Measurements from ENCODE around the gene PLD1.

PLD1 gene

GRCh38 chr3:171687581-171687980, 122.7 kb downstream of the PLD1 start:
- no peak for DNase-seq (ENCODE audit: low read depth in 1 of 2, low spot score in 1 of 2)
- no peak overlapping the region for H3K27ac ChIP-seq (replicated peaks)
- no peak for TF ChIP-seq SPI1 (IDR thresholded peaks at IDR 0.05; ENCODE audit: borderline replicate concordance, low read depth)
- TF ChIP-seq, protein P1, sequence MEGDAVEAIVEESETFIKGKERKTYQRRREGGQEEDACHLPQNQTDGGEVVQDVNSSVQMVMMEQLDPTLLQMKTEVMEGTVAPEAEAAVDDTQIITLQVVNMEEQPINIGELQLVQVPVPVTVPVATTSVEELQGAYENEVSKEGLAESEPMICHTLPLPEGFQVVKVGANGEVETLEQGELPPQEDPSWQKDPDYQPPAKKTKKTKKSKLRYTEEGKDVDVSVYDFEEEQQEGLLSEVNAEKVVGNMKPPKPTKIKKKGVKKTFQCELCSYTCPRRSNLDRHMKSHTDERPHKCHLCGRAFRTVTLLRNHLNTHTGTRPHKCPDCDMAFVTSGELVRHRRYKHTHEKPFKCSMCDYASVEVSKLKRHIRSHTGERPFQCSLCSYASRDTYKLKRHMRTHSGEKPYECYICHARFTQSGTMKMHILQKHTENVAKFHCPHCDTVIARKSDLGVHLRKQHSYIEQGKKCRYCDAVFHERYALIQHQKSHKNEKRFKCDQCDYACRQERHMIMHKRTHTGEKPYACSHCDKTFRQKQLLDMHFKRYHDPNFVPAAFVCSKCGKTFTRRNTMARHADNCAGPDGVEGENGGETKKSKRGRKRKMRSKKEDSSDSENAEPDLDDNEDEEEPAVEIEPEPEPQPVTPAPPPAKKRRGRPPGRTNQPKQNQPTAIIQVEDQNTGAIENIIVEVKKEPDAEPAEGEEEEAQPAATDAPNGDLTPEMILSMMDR (IDR thresholded peaks at IDR 0.05; ENCODE audit: insufficient read depth, low read length): no peak
- no peak for TF ChIP-seq GABPA (IDR thresholded peaks at IDR 0.05; ENCODE audit: low read depth)
- no peak for TF ChIP-seq POLR2AphosphoS5 (IDR thresholded peaks at IDR 0.05; ENCODE audit: low read depth)
- TF ChIP-seq, protein P2, sequence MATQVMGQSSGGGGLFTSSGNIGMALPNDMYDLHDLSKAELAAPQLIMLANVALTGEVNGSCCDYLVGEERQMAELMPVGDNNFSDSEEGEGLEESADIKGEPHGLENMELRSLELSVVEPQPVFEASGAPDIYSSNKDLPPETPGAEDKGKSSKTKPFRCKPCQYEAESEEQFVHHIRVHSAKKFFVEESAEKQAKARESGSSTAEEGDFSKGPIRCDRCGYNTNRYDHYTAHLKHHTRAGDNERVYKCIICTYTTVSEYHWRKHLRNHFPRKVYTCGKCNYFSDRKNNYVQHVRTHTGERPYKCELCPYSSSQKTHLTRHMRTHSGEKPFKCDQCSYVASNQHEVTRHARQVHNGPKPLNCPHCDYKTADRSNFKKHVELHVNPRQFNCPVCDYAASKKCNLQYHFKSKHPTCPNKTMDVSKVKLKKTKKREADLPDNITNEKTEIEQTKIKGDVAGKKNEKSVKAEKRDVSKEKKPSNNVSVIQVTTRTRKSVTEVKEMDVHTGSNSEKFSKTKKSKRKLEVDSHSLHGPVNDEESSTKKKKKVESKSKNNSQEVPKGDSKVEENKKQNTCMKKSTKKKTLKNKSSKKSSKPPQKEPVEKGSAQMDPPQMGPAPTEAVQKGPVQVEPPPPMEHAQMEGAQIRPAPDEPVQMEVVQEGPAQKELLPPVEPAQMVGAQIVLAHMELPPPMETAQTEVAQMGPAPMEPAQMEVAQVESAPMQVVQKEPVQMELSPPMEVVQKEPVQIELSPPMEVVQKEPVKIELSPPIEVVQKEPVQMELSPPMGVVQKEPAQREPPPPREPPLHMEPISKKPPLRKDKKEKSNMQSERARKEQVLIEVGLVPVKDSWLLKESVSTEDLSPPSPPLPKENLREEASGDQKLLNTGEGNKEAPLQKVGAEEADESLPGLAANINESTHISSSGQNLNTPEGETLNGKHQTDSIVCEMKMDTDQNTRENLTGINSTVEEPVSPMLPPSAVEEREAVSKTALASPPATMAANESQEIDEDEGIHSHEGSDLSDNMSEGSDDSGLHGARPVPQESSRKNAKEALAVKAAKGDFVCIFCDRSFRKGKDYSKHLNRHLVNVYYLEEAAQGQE (IDR thresholded peaks at IDR 0.05; ENCODE audit: insufficient replicate concordance, low read depth): no peak
- H3K27me3 ChIP-seq (ENCODE audit: insufficient read depth, poor library complexity, severe bottlenecking): no peaks in the 10 kb centered on the region
- no peak overlapping the region for H3K4me3 ChIP-seq (replicated peaks; ENCODE audit: insufficient read depth, low read length)

GRCh38 chr3:171687064-171687463, 123.2 kb downstream of the PLD1 start:
- Histone ChIP-seq H3K27me3 (ENCODE audit: insufficient read depth, poor library complexity, severe bottlenecking) (no peaks in the 10 kb centered on the region), H3K4me3 (replicated peaks; ENCODE audit: insufficient read depth, low read length) (no peak overlapping the region), H3K27ac (replicated peaks) (no peak overlapping the region)
- no peak for DNase-seq (ENCODE audit: low read depth in 1 of 2, low spot score in 1 of 2)
- TF ChIP-seq SPI1 (IDR thresholded peaks at IDR 0.05; ENCODE audit: borderline replicate concordance, low read depth) (no peak), GABPA (IDR thresholded peaks at IDR 0.05; ENCODE audit: low read depth) (no peak), POLR2AphosphoS5 (IDR thresholded peaks at IDR 0.05; ENCODE audit: low read depth) (no peak)
- TF ChIP-seq, protein P2 (IDR thresholded peaks at IDR 0.05; ENCODE audit: insufficient replicate concordance, low read depth): no peak
- TF ChIP-seq, protein P1 (IDR thresholded peaks at IDR 0.05; ENCODE audit: insufficient read depth, low read length): no peak

GRCh38 chr3:171685116-171685895, 125.0 kb downstream of the PLD1 start:
- no peaks in the 10 kb centered on the region for H3K27me3 ChIP-seq (ENCODE audit: insufficient read depth, poor library complexity, severe bottlenecking)
- H3K4me3 ChIP-seq (replicated peaks; ENCODE audit: insufficient read depth, low read length): no peak overlapping the region
- no peak overlapping the region for H3K27ac ChIP-seq (replicated peaks)
- TF ChIP-seq, protein P2 (IDR thresholded peaks at IDR 0.05; ENCODE audit: insufficient replicate concordance, low read depth): no peak
- TF ChIP-seq GABPA (IDR thresholded peaks at IDR 0.05; ENCODE audit: low read depth): no peak
- TF ChIP-seq, protein P1 (IDR thresholded peaks at IDR 0.05; ENCODE audit: insufficient read depth, low read length): no peak
- TF ChIP-seq SPI1 (IDR thresholded peaks at IDR 0.05; ENCODE audit: borderline replicate concordance, low read depth): no peak
- TF ChIP-seq POLR2AphosphoS5 (IDR thresholded peaks at IDR 0.05; ENCODE audit: low read depth): no peak
- DNase-seq (ENCODE audit: low read depth in 1 of 2, low spot score in 1 of 2): no peak

Measured in HL-60 (cell line).